ENCODE data around the gene KLF5.

Gene KLF5

GRCh38 chr13:73061876-73062275, 3.1 kb downstream of the KLF5 start:
- no peaks in the 10 kb centered on the region for H3K27me3 ChIP-seq (replicated peaks; ENCODE audit: insufficient read depth, low read length)
- H3K4me3 ChIP-seq (ENCODE audit: low read length), result no peak overlapping the region
- H4K20me1 ChIP-seq (ENCODE audit: insufficient read depth, low read length), result no peaks in the 10 kb centered on the region
- DNase-seq, result no peak
- H3K9me2 ChIP-seq (replicated peaks; ENCODE audit: insufficient read depth, low read length), result no peaks in the 10 kb centered on the region
- no peaks in the 10 kb centered on the region for H3K9me3 ChIP-seq (replicated peaks; ENCODE audit: insufficient read depth, low read length)
- H3K36me3 ChIP-seq (replicated peaks; ENCODE audit: insufficient read depth, low read length), result no peaks in the 10 kb centered on the region
- no peak overlapping the region for H2AFZ ChIP-seq (ENCODE audit: low read length)
- H3K4me1 ChIP-seq (ENCODE audit: low read length), result no peaks in the 10 kb centered on the region
- H3K27ac ChIP-seq (ENCODE audit: low read length), result no peak overlapping the region
- no peak overlapping the region for H3K4me2 ChIP-seq (ENCODE audit: low read depth, low read length)
- H3F3A ChIP-seq (ENCODE audit: insufficient read depth, low read length), result no peaks in the 10 kb centered on the region
- H3K9ac ChIP-seq (ENCODE audit: low read length), result no peak overlapping the region
- TF ChIP-seq EZH2phosphoT487 (IDR thresholded peaks at IDR 0.05; ENCODE audit: low read length) (no peak), EZH2 (optimal IDR thresholded peaks at IDR 0.05; ENCODE audit: low read depth, low read length) (no peak)
- TF ChIP-seq, protein P1, sequence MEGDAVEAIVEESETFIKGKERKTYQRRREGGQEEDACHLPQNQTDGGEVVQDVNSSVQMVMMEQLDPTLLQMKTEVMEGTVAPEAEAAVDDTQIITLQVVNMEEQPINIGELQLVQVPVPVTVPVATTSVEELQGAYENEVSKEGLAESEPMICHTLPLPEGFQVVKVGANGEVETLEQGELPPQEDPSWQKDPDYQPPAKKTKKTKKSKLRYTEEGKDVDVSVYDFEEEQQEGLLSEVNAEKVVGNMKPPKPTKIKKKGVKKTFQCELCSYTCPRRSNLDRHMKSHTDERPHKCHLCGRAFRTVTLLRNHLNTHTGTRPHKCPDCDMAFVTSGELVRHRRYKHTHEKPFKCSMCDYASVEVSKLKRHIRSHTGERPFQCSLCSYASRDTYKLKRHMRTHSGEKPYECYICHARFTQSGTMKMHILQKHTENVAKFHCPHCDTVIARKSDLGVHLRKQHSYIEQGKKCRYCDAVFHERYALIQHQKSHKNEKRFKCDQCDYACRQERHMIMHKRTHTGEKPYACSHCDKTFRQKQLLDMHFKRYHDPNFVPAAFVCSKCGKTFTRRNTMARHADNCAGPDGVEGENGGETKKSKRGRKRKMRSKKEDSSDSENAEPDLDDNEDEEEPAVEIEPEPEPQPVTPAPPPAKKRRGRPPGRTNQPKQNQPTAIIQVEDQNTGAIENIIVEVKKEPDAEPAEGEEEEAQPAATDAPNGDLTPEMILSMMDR (IDR thresholded peaks at IDR 0.05; ENCODE audit: low read length), result no peak
- H3K79me2 ChIP-seq (ENCODE audit: low read length), result no peaks in the 10 kb centered on the region

DNA sequence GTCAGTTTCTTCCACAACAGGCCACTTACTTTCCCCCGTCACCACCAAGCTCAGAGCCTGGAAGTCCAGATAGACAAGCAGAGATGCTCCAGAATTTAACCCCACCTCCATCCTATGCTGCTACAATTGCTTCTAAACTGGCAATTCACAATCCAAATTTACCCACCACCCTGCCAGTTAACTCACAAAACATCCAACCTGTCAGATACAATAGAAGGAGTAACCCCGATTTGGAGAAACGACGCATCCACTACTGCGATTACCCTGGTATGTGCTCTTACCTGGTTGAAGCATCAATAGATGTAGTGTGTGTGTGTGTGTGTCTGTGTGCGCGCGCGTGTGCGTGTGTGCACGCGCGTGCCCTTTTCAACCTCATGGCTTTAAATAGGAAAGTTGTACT, 3.7 kb downstream of the KLF5 start:
- H3K4me1 ChIP-seq (ENCODE audit: low read length), result no peaks in the 10 kb centered on the region
- no peaks in the 10 kb centered on the region for H3K9me2 ChIP-seq (replicated peaks; ENCODE audit: insufficient read depth, low read length)
- no peaks in the 10 kb centered on the region for H3K9me3 ChIP-seq (replicated peaks; ENCODE audit: insufficient read depth, low read length)
- no peaks in the 10 kb centered on the region for H3K79me2 ChIP-seq (ENCODE audit: low read length)
- no peaks in the 10 kb centered on the region for H3K36me3 ChIP-seq (replicated peaks; ENCODE audit: insufficient read depth, low read length)
- H3K9ac ChIP-seq (ENCODE audit: low read length), result no peak overlapping the region
- H2AFZ ChIP-seq (ENCODE audit: low read length), result no peak overlapping the region
- no peak overlapping the region for H3K27ac ChIP-seq (ENCODE audit: low read length)
- no peak for DNase-seq
- no peak overlapping the region for H3K4me3 ChIP-seq (ENCODE audit: low read length)
- no peak overlapping the region for H3K4me2 ChIP-seq (ENCODE audit: low read depth, low read length)
- H3F3A ChIP-seq (ENCODE audit: insufficient read depth, low read length), result no peaks in the 10 kb centered on the region
- H3K27me3 ChIP-seq (replicated peaks; ENCODE audit: insufficient read depth, low read length), result no peaks in the 10 kb centered on the region
- H4K20me1 ChIP-seq (ENCODE audit: insufficient read depth, low read length), result no peaks in the 10 kb centered on the region
- no peak for TF ChIP-seq EZH2phosphoT487 (IDR thresholded peaks at IDR 0.05; ENCODE audit: low read length)
- TF ChIP-seq, protein P1 (IDR thresholded peaks at IDR 0.05; ENCODE audit: low read length), result no peak
- no peak for TF ChIP-seq EZH2 (optimal IDR thresholded peaks at IDR 0.05; ENCODE audit: low read depth, low read length)

- Histone ChIP-seq H3K4me1 (ENCODE audit: low read length) (no peaks in the 10 kb centered on the region), H3K4me2 (ENCODE audit: low read depth, low read length) (no peak overlapping the region), H2AFZ (ENCODE audit: low read length) (no peak overlapping the region), H4K20me1 (ENCODE audit: insufficient read depth, low read length) (no peaks in the 10 kb centered on the region), H3K9ac (ENCODE audit: low read length) (no peak overlapping the region), H3K36me3 (replicated peaks; ENCODE audit: insufficient read depth, low read length) (no peaks in the 10 kb centered on the region), H3K79me2 (ENCODE audit: low read length) (no peaks in the 10 kb centered on the region), H3K4me3 (ENCODE audit: low read length) (no peak overlapping the region), H3K9me2 (replicated peaks; ENCODE audit: insufficient read depth, low read length) (no peaks in the 10 kb centered on the region), H3F3A (ENCODE audit: insufficient read depth, low read length) (no peaks in the 10 kb centered on the region), H3K9me3 (replicated peaks; ENCODE audit: insufficient read depth, low read length) (no peaks in the 10 kb centered on the region), H3K27me3 (replicated peaks; ENCODE audit: insufficient read depth, low read length) (no peaks in the 10 kb centered on the region), H3K27ac (ENCODE audit: low read length) (no peak overlapping the region)
- DNase-seq, result no peak
- TF ChIP-seq, protein P1 (IDR thresholded peaks at IDR 0.05; ENCODE audit: low read length), result no peak
- TF ChIP-seq EZH2phosphoT487 (IDR thresholded peaks at IDR 0.05; ENCODE audit: low read length), result no peak
- TF ChIP-seq EZH2 (optimal IDR thresholded peaks at IDR 0.05; ENCODE audit: low read depth, low read length), result no peak
Measured at GRCh38 chr13:73063166-73063565, 4.4 kb downstream of the KLF5 start.

Data from MM.1S (cell line).